Nephron progenitor cell (in vitro differentiated cells): ENCODE results near the gene ZNF609.

ENCODE experiments used
- DNase-seq: peaks from one replicate; pipeline ENCODE4 v3.0.0; 2021
- H3K27ac Mint-ChIP-seq: 2 replicates; pipeline ENCODE4 v1.8.0; 2021; ENCODE audit warnings: mild to moderate bottlenecking, moderate library complexity, mixed read lengths
- H3K27me3 Mint-ChIP-seq: 2 replicates; pipeline ENCODE4 v1.8.0; 2021; ENCODE audit warnings: mild to moderate bottlenecking, low read depth, mixed read lengths; ENCODE audit not compliant: poor library complexity
- H3K36me3 Mint-ChIP-seq: 2 replicates; pipeline ENCODE4 v1.8.0; 2021; ENCODE audit warnings: low read depth, mixed read lengths
- H3K4me1 Mint-ChIP-seq: 2 replicates; pipeline ENCODE4 v1.8.0; 2021; ENCODE audit warnings: mixed read lengths
- H3K4me3 Mint-ChIP-seq: 2 replicates; pipeline ENCODE4 v1.8.0; 2021; ENCODE audit warnings: mild to moderate bottlenecking, moderate library complexity, mixed read lengths
- H3K9me3 Mint-ChIP-seq: 2 replicates; pipeline ENCODE4 v1.8.0; 2021; ENCODE audit warnings: mild to moderate bottlenecking, moderate library complexity, mixed read lengths
- CTCF ChIP-seq: fragments of 200-600 bp; sonication (generic); IDR thresholded peaks from 2 replicates; pipeline ENCODE4 v1.5.0; 2021; ENCODE audit warnings: antibody characterized with exemption

ZNF609 gene

GRCh38 chr15:64701482-64702184, 241.3 kb downstream of the ZNF609 start:
- peaks cover 22% of the 10 kb centered on the region for H3K36me3 Mint-ChIP-seq
- H3K4me3 Mint-ChIP-seq = peak overlapping the region; percentile 92
- no peak for DNase-seq
- H3K9me3 Mint-ChIP-seq = no peaks in the 10 kb centered on the region
- no peak for TF ChIP-seq CTCF
- peak overlapping the region; percentile 98 for H3K27ac Mint-ChIP-seq
- H3K4me1 Mint-ChIP-seq = peaks cover 63% of the 10 kb centered on the region
- no peaks in the 10 kb centered on the region for H3K27me3 Mint-ChIP-seq

GRCh38 chr15:64702816-64703631, 242.6 kb downstream of the ZNF609 start:
- H3K4me3 Mint-ChIP-seq = peak overlapping the region; percentile 92
- peaks cover 25% of the 10 kb centered on the region for H3K36me3 Mint-ChIP-seq
- H3K27ac Mint-ChIP-seq = peak overlapping the region; percentile 98
- no peaks in the 10 kb centered on the region for H3K9me3 Mint-ChIP-seq
- H3K27me3 Mint-ChIP-seq = no peaks in the 10 kb centered on the region
- no peak for TF ChIP-seq CTCF
- peaks cover 52% of the 10 kb centered on the region for H3K4me1 Mint-ChIP-seq
- peak; percentile 100 for DNase-seq

- H3K27me3 Mint-ChIP-seq = no peaks in the 10 kb centered on the region
- H3K9me3 Mint-ChIP-seq = no peaks in the 10 kb centered on the region
- peaks cover 31% of the 10 kb centered on the region for H3K36me3 Mint-ChIP-seq
- H3K4me3 Mint-ChIP-seq = peak overlapping the region; percentile 92
- H3K4me1 Mint-ChIP-seq = peaks cover 47% of the 10 kb centered on the region
- no peak for DNase-seq
- no peak for TF ChIP-seq CTCF
- peak overlapping the region; percentile 92 for H3K27ac Mint-ChIP-seq
Observed at GRCh38 chr15:64703632-64703959, 243.2 kb downstream of the ZNF609 start.

GRCh38 chr15:64705006-64705405, 244.6 kb downstream of the ZNF609 start:
- no peak for DNase-seq
- H3K9me3 Mint-ChIP-seq = no peaks in the 10 kb centered on the region
- no peak for TF ChIP-seq CTCF
- peaks cover 33% of the 10 kb centered on the region for H3K4me1 Mint-ChIP-seq
- H3K36me3 Mint-ChIP-seq = peaks cover 34% of the 10 kb centered on the region
- H3K27me3 Mint-ChIP-seq = no peaks in the 10 kb centered on the region
- no peak overlapping the region for H3K27ac Mint-ChIP-seq
- H3K4me3 Mint-ChIP-seq = no peak overlapping the region

- Mint-ChIP-seq H3K4me1 (peaks cover 25% of the 10 kb centered on the region), H3K27me3 (no peaks in the 10 kb centered on the region), H3K36me3 (peaks cover 41% of the 10 kb centered on the region), H3K27ac (peak overlapping the region; percentile 12), H3K4me3 (no peak overlapping the region), H3K9me3 (no peaks in the 10 kb centered on the region)
- no peak for DNase-seq
- TF ChIP-seq CTCF = no peak
Observed at GRCh38 chr15:64706011-64706911, 245.9 kb downstream of the ZNF609 start.
